Mucosa of gallbladder (tissue), 1 donor: ENCODE results near the gene UTP4. TPM values are rescaled to one million over a fixed set of nuclear protein-coding genes. Genes with fewer than 3 reads are reported as not detected.

Experiments
- DNase-seq: peaks from one replicate; pipeline ENCODE4 v3.0.0-alpha.2; 2020; ENCODE audit warnings: low spot score
- total RNA-seq: library from RNA; stranded (reverse); gene quantifications from one replicate; pipeline ENCODE4 v1.2.1, GENCODE V29; 2021
- donor health status: DM: no; HTN: no; CAD: no.

Gene UTP4
- total RNA-seq, 1 donor from 2014 or later: 26.0 TPM

DNA sequence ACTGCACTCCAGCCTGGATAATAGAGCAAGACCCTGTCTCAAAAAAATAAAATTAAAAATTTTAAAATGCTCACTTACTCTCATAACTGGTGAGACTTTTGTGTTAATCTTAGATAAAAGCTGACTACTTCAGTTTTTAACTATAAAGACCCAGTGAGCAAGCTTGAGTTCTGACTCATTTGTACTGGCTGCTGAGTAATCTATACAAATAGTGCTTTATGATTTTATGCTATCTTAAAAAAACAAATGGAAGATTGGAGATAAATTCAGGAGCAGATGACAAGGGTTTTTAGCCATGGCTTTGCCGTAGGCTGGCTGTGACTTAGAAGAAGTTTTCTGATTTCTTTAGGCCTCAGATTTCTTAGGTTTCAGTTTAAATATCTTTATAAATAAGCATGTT is 85.0 kb downstream of the UTP4 start:
- DNase-seq: no peak

Other genes with a start within 250 kb of the UTP4 start
- gene HAS3, start 27.0 kb upstream of the UTP4 start, total RNA-seq: 1.2 TPM
- gene CHTF8, start 61 bp upstream of the UTP4 start, total RNA-seq: 98.0 TPM
- gene SNTB2, start 54.5 kb downstream of the UTP4 start, total RNA-seq: 43.8 TPM
- gene VPS4A, start 178.7 kb downstream of the UTP4 start, total RNA-seq: 29.8 TPM
- gene PDF, start 197.9 kb downstream of the UTP4 start, total RNA-seq: 13.8 TPM
- gene COG8, start 206.9 kb downstream of the UTP4 start, total RNA-seq: 42.7 TPM
- 14.7 TPM for gene NIP7, start 207.1 kb downstream of the UTP4 start, total RNA-seq
- 1.0 TPM for gene TMED6, start 219.1 kb downstream of the UTP4 start, total RNA-seq